WTC11 (cell line): ENCODE measurements around the gene TIMM29.

ENCODE experiments used
- ESRRA ChIP-seq: sonication (generic); formaldehyde crosslinking; IDR thresholded peaks from 2 replicates; pipeline ENCODE4 v1.8.1; 2022; ENCODE audit warnings: mild to moderate bottlenecking, missing genetic modification reagents, borderline replicate concordance
- ETV6 ChIP-seq: sonication (generic); formaldehyde crosslinking; IDR thresholded peaks from 2 replicates; pipeline ENCODE4 v1.8.1; 2022; ENCODE audit warnings: mild to moderate bottlenecking, missing genetic modification reagents
- IRF2 ChIP-seq: sonication (generic); formaldehyde crosslinking; IDR thresholded peaks from 2 replicates; pipeline ENCODE4 v1.8.0; 2022; ENCODE audit warnings: low read depth, missing genetic modification reagents, borderline replicate concordance
- JAZF1 ChIP-seq: fragments of 250-450 bp; sonication (Bioruptor Pico); IDR thresholded peaks from 2 replicates; pipeline ENCODE4 v1.9.0; 2021; ENCODE audit warnings: moderate library complexity, mild to moderate bottlenecking, inconsistent platforms
- MXD4 ChIP-seq: fragments of 250-450 bp; sonication (Bioruptor Pico); IDR thresholded peaks from 2 replicates; pipeline ENCODE4 v1.8.0; 2021; ENCODE audit warnings: mild to moderate bottlenecking, moderate library complexity, borderline replicate concordance
- NR1H2 ChIP-seq: sonication (generic); formaldehyde crosslinking; IDR thresholded peaks from 2 replicates; pipeline ENCODE4 v1.9.0; 2021; ENCODE audit warnings: mild to moderate bottlenecking, moderate library complexity, missing genetic modification reagents
- NR2C2 ChIP-seq: sonication (generic); formaldehyde crosslinking; IDR thresholded peaks from 2 replicates; pipeline ENCODE4 v1.8.0; 2022; ENCODE audit warnings: mild to moderate bottlenecking, missing genetic modification reagents
- PRRX2 ChIP-seq: fragments of 250-450 bp; sonication (Bioruptor Pico); IDR thresholded peaks from 2 replicates; pipeline ENCODE4 v1.8.0; 2021; ENCODE audit warnings: mild to moderate bottlenecking
- TCF7 ChIP-seq: sonication (generic); formaldehyde crosslinking; IDR thresholded peaks from 2 replicates; pipeline ENCODE4 v1.8.0; 2022; ENCODE audit warnings: mild to moderate bottlenecking, low read depth, missing genetic modification reagents, moderate library complexity
- ZNF423 ChIP-seq: fragments of 250-450 bp; sonication (Bioruptor Pico); IDR thresholded peaks from 2 replicates; pipeline ENCODE4 v2.1.2; 2022; ENCODE audit warnings: mild to moderate bottlenecking, moderate library complexity
- TF ChIP-seq, protein P1 (sequence below): fragments of 200-600 bp; IDR thresholded peaks from 2 replicates; pipeline ENCODE4 v1.8.0; 2022; ENCODE audit warnings: antibody characterized with exemption
- TF ChIP-seq, protein P2 (sequence below): sonication (generic); formaldehyde crosslinking; IDR thresholded peaks from 2 replicates; pipeline ENCODE4 v1.8.0; 2023; ENCODE audit warnings: mild to moderate bottlenecking, missing genetic modification reagents
- TF ChIP-seq, protein P3 (sequence below): sonication (generic); formaldehyde crosslinking; IDR thresholded peaks from 2 replicates; pipeline ENCODE4 v1.8.1; 2023; ENCODE audit warnings: mild to moderate bottlenecking, missing genetic modification reagents, moderate library complexity
- TF ChIP-seq, protein P4 (sequence below): sonication (generic); formaldehyde crosslinking; IDR thresholded peaks from 2 replicates; pipeline ENCODE4 v1.8.1; 2023; ENCODE audit warnings: mild to moderate bottlenecking, missing genetic modification reagents

DNA sequence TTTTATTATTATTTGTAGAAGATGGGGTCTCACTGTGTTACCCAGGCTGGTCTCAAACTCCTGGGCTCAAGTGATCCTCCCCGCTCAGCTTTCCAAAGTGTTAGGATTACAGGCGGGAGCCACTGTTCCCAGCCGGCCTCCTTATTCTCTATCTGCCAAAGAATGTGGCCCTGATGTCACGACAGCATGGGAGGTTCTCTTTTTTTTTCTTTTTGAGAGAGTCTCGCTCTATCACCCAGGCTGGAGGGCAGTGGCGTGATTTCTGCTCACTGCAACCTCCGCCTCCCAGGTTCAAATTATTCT, 33.7 kb upstream of the TIMM29 start:
- TF ChIP-seq, protein P1, sequence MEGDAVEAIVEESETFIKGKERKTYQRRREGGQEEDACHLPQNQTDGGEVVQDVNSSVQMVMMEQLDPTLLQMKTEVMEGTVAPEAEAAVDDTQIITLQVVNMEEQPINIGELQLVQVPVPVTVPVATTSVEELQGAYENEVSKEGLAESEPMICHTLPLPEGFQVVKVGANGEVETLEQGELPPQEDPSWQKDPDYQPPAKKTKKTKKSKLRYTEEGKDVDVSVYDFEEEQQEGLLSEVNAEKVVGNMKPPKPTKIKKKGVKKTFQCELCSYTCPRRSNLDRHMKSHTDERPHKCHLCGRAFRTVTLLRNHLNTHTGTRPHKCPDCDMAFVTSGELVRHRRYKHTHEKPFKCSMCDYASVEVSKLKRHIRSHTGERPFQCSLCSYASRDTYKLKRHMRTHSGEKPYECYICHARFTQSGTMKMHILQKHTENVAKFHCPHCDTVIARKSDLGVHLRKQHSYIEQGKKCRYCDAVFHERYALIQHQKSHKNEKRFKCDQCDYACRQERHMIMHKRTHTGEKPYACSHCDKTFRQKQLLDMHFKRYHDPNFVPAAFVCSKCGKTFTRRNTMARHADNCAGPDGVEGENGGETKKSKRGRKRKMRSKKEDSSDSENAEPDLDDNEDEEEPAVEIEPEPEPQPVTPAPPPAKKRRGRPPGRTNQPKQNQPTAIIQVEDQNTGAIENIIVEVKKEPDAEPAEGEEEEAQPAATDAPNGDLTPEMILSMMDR: no peak
- TF ChIP-seq, protein P2, sequence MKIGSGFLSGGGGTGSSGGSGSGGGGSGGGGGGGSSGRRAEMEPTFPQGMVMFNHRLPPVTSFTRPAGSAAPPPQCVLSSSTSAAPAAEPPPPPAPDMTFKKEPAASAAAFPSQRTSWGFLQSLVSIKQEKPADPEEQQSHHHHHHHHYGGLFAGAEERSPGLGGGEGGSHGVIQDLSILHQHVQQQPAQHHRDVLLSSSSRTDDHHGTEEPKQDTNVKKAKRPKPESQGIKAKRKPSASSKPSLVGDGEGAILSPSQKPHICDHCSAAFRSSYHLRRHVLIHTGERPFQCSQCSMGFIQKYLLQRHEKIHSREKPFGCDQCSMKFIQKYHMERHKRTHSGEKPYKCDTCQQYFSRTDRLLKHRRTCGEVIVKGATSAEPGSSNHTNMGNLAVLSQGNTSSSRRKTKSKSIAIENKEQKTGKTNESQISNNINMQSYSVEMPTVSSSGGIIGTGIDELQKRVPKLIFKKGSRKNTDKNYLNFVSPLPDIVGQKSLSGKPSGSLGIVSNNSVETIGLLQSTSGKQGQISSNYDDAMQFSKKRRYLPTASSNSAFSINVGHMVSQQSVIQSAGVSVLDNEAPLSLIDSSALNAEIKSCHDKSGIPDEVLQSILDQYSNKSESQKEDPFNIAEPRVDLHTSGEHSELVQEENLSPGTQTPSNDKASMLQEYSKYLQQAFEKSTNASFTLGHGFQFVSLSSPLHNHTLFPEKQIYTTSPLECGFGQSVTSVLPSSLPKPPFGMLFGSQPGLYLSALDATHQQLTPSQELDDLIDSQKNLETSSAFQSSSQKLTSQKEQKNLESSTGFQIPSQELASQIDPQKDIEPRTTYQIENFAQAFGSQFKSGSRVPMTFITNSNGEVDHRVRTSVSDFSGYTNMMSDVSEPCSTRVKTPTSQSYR (CRISPR knock-in tag): no peak
- TF ChIP-seq ZNF423 (CRISPR knock-in tag) (no peak), ETV6 (CRISPR knock-in tag) (no peak), MXD4 (CRISPR knock-in tag) (no peak), ESRRA (CRISPR knock-in tag) (no peak), IRF2 (no peak), TCF7 (CRISPR knock-in tag) (no peak), PRRX2 (CRISPR knock-in tag) (no peak), NR1H2 (CRISPR knock-in tag) (no peak), JAZF1 (CRISPR knock-in tag) (no peak), NR2C2 (CRISPR knock-in tag) (no peak)
- TF ChIP-seq, protein P3, sequence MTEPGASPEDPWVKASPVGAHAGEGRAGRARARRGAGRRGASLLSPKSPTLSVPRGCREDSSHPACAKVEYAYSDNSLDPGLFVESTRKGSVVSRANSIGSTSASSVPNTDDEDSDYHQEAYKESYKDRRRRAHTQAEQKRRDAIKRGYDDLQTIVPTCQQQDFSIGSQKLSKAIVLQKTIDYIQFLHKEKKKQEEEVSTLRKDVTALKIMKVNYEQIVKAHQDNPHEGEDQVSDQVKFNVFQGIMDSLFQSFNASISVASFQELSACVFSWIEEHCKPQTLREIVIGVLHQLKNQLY (CRISPR knock-in tag): no peak
- TF ChIP-seq, protein P4, sequence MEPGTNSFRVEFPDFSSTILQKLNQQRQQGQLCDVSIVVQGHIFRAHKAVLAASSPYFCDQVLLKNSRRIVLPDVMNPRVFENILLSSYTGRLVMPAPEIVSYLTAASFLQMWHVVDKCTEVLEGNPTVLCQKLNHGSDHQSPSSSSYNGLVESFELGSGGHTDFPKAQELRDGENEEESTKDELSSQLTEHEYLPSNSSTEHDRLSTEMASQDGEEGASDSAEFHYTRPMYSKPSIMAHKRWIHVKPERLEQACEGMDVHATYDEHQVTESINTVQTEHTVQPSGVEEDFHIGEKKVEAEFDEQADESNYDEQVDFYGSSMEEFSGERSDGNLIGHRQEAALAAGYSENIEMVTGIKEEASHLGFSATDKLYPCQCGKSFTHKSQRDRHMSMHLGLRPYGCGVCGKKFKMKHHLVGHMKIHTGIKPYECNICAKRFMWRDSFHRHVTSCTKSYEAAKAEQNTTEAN: no peak
